IPS DF 6.9 (cell line): ENCODE measurements around the gene KLF12.

Experiments
- DNase-seq: peaks from one replicate; pipeline ENCODE4 v3.0.0-alpha.2; 2013; ENCODE audit warnings: low read depth, low spot score
- H3K27ac ChIP-seq: one replicate; pipeline ENCODE4 v1.5.1; 2013; ENCODE audit warnings: low read length, control low read depth
- H3K27me3 ChIP-seq: 2 replicates; pipeline ENCODE4 v1.6.1; 2013; ENCODE audit warnings: mild to moderate bottlenecking, low read length; ENCODE audit not compliant: control insufficient read depth, insufficient read depth
- H3K36me3 ChIP-seq: 2 replicates; pipeline ENCODE4 v1.6.1; 2013; ENCODE audit warnings: low read length; ENCODE audit not compliant: control insufficient read depth, insufficient read depth
- H3K4me1 ChIP-seq: 2 replicates; pipeline ENCODE4 v1.6.1; 2013; ENCODE audit warnings: low read length; ENCODE audit not compliant: control insufficient read depth, insufficient read depth
- H3K4me3 ChIP-seq: 2 replicates; pipeline ENCODE4 v1.5.1; 2013; ENCODE audit warnings: mild to moderate bottlenecking, low read length
- H3K9me3 ChIP-seq: 2 replicates; pipeline ENCODE4 v1.6.1; 2013; ENCODE audit warnings: low read length, inconsistent platforms; ENCODE audit not compliant: control insufficient read depth, insufficient read depth
- WGBS: extraction: QIAGEN DNeasy Blood & Tissue Kit; methylation state at CpG from one replicate; pipeline ENCODE4 v1.1.7; 2013; ENCODE audit warnings: mixed read lengths, missing lambda C conversion rate; ENCODE audit not compliant: insufficient read length, insufficient coverage; 5-methylcytosine and 5-hydroxymethylcytosine counted together

Gene KLF12

DNA sequence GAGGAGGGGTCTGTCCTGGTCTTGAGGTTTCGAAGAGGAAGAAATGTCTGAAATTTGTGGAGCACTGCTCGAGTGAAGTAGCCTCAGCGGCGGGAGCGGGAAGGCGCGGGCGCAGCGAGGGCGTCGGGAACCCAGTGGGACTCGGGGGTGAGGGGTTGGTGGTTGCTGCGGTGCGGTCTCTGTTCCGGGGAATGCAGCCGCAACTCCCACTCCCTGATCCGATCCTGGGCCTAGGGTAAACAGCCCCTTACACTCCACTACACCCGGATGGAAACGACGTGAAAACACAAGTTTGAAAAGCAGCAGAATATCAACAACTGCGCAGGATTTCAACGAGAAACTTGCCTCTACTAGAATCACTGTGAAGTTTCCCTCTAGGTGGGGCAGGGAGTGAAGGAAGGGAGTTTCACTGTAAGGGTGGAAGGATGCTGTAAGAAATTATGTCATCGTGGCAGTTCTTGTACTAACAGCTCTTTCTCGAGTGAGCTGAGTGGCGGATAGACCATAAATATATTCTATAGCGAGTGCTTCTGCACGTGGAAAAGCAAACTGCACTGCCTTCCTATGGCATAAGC is 2.0 kb upstream of the KLF12 start:
- Histone ChIP-seq H3K27me3 (no peaks in the 10 kb centered on the region), H3K27ac (no peak overlapping the region), H3K36me3 (no peaks in the 10 kb centered on the region), H3K4me3 (peak overlapping the region; percentile 99; the same call in 1 of the 2 replicates), H3K9me3 (no peaks in the 10 kb centered on the region), H3K4me1 (no peaks in the 10 kb centered on the region)
- no CpG with 5 or more reads among the region's 27 CpGs for WGBS
- DNase-seq, result no peak

DNA sequence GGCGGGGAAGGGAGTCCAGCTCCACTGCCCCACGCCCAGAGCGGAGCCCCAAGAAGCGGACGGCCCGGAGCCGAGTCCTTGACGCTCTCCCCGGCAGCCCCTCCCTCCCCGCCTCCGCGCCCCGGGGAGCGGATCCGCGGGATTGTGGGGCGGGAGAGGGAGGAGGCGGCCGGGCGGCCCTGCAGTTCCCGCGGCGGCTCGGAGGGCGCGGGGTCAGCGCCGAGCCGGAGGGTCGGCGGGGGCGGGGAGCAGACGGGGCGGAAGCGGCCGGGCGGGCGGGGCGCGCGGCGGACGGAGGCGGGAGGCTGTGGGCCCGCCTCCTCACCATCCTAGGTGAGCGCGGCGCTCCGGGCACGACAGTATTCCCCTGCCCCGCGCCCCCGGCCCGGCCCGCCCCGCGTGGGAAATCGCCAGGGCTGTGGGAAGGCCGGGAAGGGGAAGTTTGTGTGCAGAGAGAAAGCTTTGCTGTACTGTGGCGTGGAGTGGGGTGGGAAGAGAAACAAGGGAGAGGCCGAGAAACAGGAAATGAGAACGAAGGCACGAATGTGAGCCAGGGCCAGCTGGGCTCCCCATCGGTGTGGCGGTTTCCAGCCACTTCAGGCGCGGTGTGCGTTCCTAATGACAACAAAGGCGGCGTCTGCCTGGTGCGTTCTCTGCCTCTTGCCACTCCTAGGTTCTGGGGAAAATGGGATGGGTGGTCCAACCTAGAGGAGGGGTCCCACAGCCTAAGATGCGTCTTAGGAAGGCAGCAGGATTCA is 1.3 kb upstream of the KLF12 start:
- DNase-seq, result no peak
- Histone ChIP-seq H3K27me3 (no peaks in the 10 kb centered on the region), H3K36me3 (no peaks in the 10 kb centered on the region), H3K9me3 (no peaks in the 10 kb centered on the region), H3K27ac (no peak overlapping the region), H3K4me3 (peak overlapping the region; percentile 99), H3K4me1 (no peaks in the 10 kb centered on the region)
- WGBS, result no CpG with 5 or more reads among the region's 72 CpGs

DNA sequence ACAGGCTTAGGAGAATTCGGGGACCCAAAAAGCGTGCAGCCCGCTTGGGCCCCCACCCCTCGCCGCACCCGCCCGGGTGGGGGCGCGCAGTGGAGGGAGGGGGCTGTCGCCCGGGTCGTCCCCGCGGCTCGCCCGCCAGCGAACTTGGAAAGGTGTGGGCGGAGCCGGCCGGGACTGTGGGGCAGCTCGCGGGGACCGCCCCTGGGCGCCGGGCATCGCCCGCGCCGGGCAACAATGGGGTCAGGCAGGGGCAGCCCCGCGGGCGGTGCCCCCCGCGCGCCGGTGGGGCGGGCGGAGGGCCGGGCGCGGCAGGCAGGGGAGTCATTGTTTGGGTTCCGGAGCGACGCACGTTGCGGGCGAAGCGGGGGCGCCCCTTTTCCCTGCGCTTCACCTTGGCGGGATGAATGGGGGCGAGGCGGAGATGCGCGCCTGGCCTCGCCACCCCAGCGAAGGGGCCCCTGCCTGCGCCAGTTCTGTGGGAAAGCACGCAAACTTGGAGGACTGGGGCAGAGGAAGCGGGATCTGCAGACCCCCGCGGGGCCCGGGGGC is 647 bp upstream of the KLF12 start:
- Histone ChIP-seq H3K4me1 (no peaks in the 10 kb centered on the region), H3K9me3 (no peaks in the 10 kb centered on the region), H3K27ac (no peak overlapping the region), H3K36me3 (no peaks in the 10 kb centered on the region), H3K4me3 (peak overlapping the region; percentile 99), H3K27me3 (no peaks in the 10 kb centered on the region)
- no peak for DNase-seq
- WGBS, result no CpG with 5 or more reads among the region's 63 CpGs

DNA sequence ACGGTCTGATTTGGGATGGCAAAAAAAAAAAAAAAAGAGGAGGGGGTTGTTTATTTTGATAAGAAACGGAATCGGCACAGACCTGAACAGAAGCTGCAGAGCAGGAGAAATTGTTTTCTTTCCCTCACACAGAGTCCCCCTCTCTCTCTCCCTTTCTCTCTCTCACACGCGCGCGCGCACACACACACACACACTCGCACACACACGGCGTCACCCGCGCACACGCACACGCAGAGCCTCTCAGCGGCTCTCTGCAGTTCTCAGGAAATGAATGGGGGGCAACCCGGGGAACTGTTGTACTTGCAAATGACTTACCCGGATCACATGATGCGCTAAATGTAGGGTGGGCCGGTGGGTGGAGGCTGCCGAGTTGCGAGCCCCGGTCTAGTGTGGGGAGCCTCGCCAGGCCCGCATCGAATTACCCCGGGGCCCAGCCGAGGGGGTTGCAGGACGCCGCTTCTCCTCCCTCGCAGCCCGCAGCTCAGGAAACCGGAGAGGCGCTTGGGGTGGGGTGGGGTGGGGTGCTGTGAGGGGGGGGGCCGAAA is 475 bp downstream of the KLF12 start:
- no peaks in the 10 kb centered on the region for H3K4me1 ChIP-seq
- no peaks in the 10 kb centered on the region for H3K9me3 ChIP-seq
- H3K27me3 ChIP-seq, result no peaks in the 10 kb centered on the region
- no CpG with 5 or more reads among the region's 35 CpGs for WGBS
- no peaks in the 10 kb centered on the region for H3K36me3 ChIP-seq
- peak; percentile 54 for DNase-seq
- H3K27ac ChIP-seq, result no peak overlapping the region
- peak overlapping the region; percentile 99; the same call in 1 of the 2 replicates for H3K4me3 ChIP-seq

DNA sequence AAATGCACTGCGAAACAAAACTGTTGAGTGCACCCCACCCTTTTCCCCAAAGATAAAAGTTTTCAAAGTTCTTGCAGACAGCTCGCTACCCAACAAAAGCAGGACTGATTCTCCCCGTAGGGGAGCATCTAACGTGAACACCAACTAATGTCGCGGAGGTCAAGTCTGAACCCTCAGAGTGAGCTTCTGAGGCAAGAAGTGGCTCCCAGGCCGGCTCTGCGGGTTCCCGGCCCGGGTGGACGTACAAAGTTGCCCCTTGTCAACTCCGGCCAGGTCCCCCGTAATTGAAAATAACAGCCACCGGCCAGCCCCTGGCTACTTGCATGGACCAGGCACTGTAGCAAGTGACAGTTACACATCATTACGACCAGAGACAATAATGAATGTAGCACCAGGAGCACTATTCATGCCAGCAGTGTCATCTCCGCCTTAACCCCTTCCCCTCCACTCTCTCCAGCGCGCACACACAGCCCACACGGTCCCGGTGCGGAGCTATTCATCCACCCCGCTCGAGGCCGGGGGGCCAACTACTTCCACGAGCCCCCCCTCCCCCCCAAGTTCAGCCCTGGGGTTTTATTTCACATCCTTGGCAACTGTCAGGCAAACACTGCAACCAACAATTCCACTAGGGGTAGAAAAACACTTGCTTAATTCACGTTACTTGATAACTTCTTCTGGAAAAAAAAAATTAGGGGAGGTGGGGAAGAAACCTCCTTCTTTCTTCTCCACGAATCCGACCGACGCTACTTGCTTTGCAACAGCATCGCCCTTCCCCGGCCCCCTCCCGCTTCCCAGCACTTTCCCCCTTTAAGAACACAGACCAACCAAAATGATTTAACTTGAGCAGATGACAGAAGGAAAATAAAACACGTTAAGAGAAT is 1.2 kb downstream of the KLF12 start:
- Histone ChIP-seq H3K27me3 (no peaks in the 10 kb centered on the region), H3K9me3 (no peaks in the 10 kb centered on the region), H3K4me1 (no peaks in the 10 kb centered on the region), H3K36me3 (no peaks in the 10 kb centered on the region), H3K4me3 (peak overlapping the region; percentile 99), H3K27ac (no peak overlapping the region)
- WGBS, result no CpG with 5 or more reads among the region's 34 CpGs
- DNase-seq, result no peak

DNA sequence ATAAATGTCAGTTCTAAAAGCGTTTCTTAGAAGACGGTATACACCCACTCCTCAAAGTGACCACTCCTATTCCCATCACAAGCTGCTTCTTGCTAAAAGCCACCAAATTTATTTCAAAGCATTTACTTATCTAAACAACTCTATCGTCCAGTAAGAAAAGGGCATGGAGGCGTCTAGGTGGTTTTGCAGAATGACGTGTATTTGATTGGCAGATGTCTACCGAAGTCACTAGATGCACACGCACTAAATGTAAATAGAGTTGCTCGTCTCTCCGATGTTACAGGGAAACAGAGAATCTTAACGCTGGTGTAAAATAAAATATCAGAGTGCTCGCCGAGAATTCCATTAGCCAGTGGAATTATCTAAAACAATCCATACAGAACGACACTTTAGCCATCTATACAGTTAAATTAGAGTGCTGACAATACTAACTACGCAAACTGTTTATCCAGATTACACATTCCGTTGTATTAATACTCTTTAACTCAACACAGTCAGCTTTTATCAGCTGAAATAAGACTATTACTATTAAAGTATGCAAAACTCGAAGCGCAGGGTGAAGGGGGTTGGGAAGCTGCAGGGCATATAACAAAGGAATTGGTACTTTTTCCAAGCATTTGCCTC is 1.9 kb downstream of the KLF12 start:
- H3K4me3 ChIP-seq, result peak overlapping the region; percentile 99; the same call in 1 of the 2 replicates
- no peak overlapping the region for H3K27ac ChIP-seq
- no peaks in the 10 kb centered on the region for H3K4me1 ChIP-seq
- no peaks in the 10 kb centered on the region for H3K36me3 ChIP-seq
- H3K9me3 ChIP-seq, result no peaks in the 10 kb centered on the region
- no peaks in the 10 kb centered on the region for H3K27me3 ChIP-seq
- DNase-seq, result no peak
- WGBS, result no CpG with 5 or more reads among the region's 17 CpGs

DNA sequence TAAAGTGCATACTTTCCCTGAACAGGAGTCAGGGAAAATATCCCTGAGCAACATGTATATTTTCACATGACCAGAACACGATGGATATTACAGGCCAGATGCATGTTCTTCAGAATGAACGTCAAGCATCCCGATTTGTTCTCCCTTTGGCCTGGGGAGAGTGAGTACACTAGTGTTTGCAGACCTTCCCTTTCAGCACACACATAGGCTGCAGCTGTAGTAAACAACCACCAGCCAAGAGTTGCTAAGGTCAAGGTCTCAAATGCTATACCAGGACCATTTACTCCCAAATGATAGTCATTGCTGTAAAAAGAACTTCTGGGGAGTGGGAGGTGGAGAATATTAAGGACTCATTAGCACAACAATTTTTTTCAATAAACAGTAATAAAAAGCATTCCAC is 3.0 kb downstream of the KLF12 start:
- Histone ChIP-seq H3K9me3 (no peaks in the 10 kb centered on the region), H3K36me3 (no peaks in the 10 kb centered on the region), H3K4me3 (no peak overlapping the region), H3K27me3 (no peaks in the 10 kb centered on the region), H3K27ac (no peak overlapping the region), H3K4me1 (no peaks in the 10 kb centered on the region)
- DNase-seq, result no peak
- WGBS, result no CpG with 5 or more reads among the region's 3 CpGs

DNA sequence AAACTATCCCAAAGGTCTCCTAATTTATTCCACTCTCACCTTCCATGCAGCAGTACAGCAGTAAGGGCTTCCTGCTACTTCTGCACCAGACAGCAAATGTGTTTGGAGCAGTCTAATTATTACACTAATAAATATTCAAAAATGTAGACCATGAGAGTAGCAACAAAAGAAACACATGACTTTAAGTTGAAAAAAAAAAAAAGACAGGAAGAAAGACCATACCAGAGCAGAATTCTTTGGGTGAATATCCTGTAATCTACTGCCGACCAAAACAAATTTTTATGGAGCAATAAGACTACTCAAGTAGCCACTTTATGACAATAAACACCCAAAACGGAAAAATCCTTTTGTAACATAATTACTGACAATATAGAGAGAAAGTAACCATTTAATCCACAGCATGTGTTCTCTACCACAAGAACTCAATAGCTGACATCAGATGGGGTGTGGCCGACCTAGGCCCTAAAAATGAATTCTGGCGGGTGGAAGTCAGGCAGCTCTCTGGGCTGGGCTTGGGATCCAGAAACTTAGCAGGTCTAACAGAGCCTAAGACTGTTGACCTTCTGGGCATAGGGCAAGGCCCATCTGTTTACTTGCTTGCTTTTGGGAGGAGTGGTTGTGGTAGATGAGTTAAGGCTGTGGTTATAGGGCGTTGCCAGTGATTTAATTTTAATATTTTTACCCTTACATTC is 4.6 kb downstream of the KLF12 start:
- H3K36me3 ChIP-seq, result no peaks in the 10 kb centered on the region
- H3K4me1 ChIP-seq, result no peaks in the 10 kb centered on the region
- H3K27me3 ChIP-seq, result no peaks in the 10 kb centered on the region
- no peak for DNase-seq
- no CpG with 5 or more reads among the region's 5 CpGs for WGBS
- H3K9me3 ChIP-seq, result no peaks in the 10 kb centered on the region
- H3K4me3 ChIP-seq, result no peak overlapping the region
- no peak overlapping the region for H3K27ac ChIP-seq

DNA sequence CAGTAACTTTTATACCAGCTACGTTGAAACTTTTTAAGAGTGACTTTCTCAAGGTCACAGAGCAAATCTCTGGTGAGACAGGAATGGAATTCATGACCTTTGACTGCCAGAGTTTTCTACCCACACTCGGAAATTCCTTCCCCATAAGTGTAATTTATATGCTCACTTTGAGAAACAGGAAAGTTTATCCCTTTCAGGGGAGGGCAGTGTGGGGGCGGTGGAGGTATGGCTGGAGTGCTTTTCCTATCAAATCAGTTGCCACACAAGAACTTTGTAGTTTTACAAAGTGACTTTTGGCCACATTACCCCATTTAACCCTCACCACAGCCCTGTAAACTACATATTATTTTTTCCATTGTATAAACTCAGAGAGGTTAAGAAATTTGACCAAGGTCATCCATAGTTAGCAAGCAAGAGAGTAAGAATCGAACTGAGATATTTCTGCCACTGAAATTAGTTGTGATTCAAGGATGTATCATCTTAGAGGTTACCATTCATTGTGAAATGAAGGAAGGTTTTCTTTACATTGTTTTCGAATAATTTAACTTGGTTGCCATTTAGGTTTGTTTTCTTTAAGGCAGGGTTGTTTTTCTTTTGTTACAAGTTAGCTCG is 5.9 kb downstream of the KLF12 start:
- Histone ChIP-seq H3K4me1 (no peaks in the 10 kb centered on the region), H3K4me3 (no peak overlapping the region), H3K9me3 (no peaks in the 10 kb centered on the region), H3K27me3 (no peaks in the 10 kb centered on the region), H3K27ac (no peak overlapping the region), H3K36me3 (no peaks in the 10 kb centered on the region)
- no peak for DNase-seq
- whole genome bisulfite sequencing, result no CpG with 5 or more reads among the region's 6 CpGs
